H1 (cell line): Measurements from ENCODE around the gene CKS1B. TPM values are rescaled to one million over a fixed set of nuclear protein-coding genes. Genes with fewer than 3 reads are reported as not detected.

Experiments
- CREB1 ChIP-seq: IDR thresholded peaks from 2 replicates; pipeline ENCODE4 v1.6.1; 2012; ENCODE audit warnings: inconsistent platforms
- NRF1 ChIP-seq: IDR thresholded peaks from 2 replicates; pipeline ENCODE4 v1.6.1; 2011; ENCODE audit warnings: mild to moderate bottlenecking, low read depth, low read length, improper control_type of control experiment
- TEAD4 ChIP-seq: IDR thresholded peaks from 2 replicates; pipeline ENCODE4 v1.6.1; 2012; ENCODE audit warnings: low read depth, low read length, inconsistent platforms, mixed read lengths
- polyA plus RNA-seq, 7 experiments: library from polyadenylated mRNA; depleted of rRNA in 3 of 7; stranded (reverse) in 5 of 7; unstranded in 2 of 7; fragments of >200 nt in 5 of 7; fragments of 200-250 nt in 2 of 7; gene quantifications; 1 replicate in 5 of 7; 2 replicates in 1 of 7; 4 replicates in 1 of 7; pipeline versions ENCODE4 v1.2.1 to v1.2.3, GENCODE V29; 2011 to 2013; ENCODE audit warnings: missing spikeins in 2 of 7, mixed read lengths in 2 of 7
- total RNA-seq: library from RNA; stranded (reverse); fragmentation: NEBNext Ultra II Directional; extraction: Animal tissue kit (Norgen Biotek cat#: 25700); gene quantifications from 2 replicates; pipeline ENCODE4 v1.2.1, GENCODE V29; 2021
- TF ChIP-seq, protein P1 (sequence below): fragments of 300-600 bp; sonication (generic); IDR thresholded peaks from 2 replicates; pipeline ENCODE4 v1.7.1; 2012; ENCODE audit warnings: low read length, moderate library complexity, mild to moderate bottlenecking, inconsistent platforms; ENCODE audit not compliant: insufficient replicate concordance

The CKS1B gene
- total and polyA plus RNA-seq, 2 of the 8 experiments (the other 6 are each of a cell fraction or from before 2014, with no cell fraction given): 294 to 1,025 TPM

DNA sequence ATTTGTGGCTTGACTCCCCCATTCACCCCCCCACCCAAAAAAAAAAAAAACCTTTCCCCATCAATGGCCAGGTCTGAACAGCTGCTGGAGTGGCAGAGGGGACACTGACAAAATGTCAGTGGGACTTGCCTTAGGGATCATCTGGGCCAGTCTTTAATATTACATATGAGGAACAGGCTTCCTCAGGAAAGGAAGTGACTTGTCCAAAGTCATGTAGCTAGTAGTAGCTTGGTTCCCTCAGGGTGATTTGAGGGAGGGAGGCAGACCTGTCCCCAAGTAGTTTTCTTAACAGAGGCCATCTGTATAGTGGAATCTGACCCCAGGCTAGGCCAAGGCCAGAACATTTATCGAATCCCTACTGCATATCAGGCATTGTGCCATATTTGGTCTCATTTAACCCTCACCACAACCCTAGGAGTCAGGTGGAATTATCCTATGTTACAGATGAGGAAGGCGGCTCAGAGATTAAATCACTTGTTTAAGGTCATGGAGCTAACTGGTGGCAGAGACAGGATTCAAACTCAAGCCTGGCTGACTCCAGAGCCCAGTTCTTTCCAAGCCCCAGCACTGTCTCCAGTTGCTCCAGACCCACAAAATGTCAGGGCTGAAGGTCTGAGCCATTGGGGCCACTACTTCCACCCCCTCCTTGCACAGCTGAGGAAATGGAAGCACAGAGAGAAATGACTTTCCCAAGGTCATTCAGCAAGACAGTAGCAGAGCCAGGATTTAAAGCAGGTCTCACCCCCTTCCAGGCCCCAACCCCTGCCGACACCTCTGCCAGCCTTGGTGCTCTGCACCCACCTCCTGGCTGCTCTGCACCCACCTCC, 38.5 kb downstream of the CKS1B start (continued):
- TF ChIP-seq, protein P1, sequence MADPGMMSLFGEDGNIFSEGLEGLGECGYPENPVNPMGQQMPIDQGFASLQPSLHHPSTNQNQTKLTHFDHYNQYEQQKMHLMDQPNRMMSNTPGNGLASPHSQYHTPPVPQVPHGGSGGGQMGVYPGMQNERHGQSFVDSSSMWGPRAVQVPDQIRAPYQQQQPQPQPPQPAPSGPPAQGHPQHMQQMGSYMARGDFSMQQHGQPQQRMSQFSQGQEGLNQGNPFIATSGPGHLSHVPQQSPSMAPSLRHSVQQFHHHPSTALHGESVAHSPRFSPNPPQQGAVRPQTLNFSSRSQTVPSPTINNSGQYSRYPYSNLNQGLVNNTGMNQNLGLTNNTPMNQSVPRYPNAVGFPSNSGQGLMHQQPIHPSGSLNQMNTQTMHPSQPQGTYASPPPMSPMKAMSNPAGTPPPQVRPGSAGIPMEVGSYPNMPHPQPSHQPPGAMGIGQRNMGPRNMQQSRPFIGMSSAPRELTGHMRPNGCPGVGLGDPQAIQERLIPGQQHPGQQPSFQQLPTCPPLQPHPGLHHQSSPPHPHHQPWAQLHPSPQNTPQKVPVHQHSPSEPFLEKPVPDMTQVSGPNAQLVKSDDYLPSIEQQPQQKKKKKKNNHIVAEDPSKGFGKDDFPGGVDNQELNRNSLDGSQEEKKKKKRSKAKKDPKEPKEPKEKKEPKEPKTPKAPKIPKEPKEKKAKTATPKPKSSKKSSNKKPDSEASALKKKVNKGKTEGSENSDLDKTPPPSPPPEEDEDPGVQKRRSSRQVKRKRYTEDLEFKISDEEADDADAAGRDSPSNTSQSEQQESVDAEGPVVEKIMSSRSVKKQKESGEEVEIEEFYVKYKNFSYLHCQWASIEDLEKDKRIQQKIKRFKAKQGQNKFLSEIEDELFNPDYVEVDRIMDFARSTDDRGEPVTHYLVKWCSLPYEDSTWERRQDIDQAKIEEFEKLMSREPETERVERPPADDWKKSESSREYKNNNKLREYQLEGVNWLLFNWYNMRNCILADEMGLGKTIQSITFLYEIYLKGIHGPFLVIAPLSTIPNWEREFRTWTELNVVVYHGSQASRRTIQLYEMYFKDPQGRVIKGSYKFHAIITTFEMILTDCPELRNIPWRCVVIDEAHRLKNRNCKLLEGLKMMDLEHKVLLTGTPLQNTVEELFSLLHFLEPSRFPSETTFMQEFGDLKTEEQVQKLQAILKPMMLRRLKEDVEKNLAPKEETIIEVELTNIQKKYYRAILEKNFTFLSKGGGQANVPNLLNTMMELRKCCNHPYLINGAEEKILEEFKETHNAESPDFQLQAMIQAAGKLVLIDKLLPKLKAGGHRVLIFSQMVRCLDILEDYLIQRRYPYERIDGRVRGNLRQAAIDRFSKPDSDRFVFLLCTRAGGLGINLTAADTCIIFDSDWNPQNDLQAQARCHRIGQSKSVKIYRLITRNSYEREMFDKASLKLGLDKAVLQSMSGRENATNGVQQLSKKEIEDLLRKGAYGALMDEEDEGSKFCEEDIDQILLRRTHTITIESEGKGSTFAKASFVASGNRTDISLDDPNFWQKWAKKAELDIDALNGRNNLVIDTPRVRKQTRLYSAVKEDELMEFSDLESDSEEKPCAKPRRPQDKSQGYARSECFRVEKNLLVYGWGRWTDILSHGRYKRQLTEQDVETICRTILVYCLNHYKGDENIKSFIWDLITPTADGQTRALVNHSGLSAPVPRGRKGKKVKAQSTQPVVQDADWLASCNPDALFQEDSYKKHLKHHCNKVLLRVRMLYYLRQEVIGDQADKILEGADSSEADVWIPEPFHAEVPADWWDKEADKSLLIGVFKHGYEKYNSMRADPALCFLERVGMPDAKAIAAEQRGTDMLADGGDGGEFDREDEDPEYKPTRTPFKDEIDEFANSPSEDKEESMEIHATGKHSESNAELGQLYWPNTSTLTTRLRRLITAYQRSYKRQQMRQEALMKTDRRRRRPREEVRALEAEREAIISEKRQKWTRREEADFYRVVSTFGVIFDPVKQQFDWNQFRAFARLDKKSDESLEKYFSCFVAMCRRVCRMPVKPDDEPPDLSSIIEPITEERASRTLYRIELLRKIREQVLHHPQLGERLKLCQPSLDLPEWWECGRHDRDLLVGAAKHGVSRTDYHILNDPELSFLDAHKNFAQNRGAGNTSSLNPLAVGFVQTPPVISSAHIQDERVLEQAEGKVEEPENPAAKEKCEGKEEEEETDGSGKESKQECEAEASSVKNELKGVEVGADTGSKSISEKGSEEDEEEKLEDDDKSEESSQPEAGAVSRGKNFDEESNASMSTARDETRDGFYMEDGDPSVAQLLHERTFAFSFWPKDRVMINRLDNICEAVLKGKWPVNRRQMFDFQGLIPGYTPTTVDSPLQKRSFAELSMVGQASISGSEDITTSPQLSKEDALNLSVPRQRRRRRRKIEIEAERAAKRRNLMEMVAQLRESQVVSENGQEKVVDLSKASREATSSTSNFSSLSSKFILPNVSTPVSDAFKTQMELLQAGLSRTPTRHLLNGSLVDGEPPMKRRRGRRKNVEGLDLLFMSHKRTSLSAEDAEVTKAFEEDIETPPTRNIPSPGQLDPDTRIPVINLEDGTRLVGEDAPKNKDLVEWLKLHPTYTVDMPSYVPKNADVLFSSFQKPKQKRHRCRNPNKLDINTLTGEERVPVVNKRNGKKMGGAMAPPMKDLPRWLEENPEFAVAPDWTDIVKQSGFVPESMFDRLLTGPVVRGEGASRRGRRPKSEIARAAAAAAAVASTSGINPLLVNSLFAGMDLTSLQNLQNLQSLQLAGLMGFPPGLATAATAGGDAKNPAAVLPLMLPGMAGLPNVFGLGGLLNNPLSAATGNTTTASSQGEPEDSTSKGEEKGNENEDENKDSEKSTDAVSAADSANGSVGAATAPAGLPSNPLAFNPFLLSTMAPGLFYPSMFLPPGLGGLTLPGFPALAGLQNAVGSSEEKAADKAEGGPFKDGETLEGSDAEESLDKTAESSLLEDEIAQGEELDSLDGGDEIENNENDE: no peak
- TF ChIP-seq NRF1: no peak
- no peak for TF ChIP-seq CREB1
- no peak for TF ChIP-seq TEAD4
